HepG2 (cell line): ENCODE data around the gene WDR3. TPM values are rescaled to one million over a fixed set of nuclear protein-coding genes. Genes with fewer than 3 reads are reported as not detected.

ENCODE experiments used
- ATAC-seq: fragments of 200-7000 bp; cut with Tn5 transposase; 3 replicates; pipeline ENCODE4 v1.9.1; 2020; ENCODE audit warnings: mild to moderate bottlenecking, moderate library complexity
- BruUV-seq: library from RNA; stranded (reverse); fragments of 400-500 nt; replicated peaks from 2 replicates; lab custom pipeline; 2021; lab: Mats Ljungman, UMichigan
- CTCF ChIA-PET: fragments of 300-600 bp; formaldehyde crosslinking; extraction: SDS; loops from one replicate; lab custom pipeline; 2021; ENCODE audit warnings: low total read pairs, inconsistent platforms, low intra/inter-chr PET ratio; lab: Yijun Ruan, JAX
- POLR2A ChIA-PET: fragments of 350-600 bp; sonication (Branson Sonifier 250); formaldehyde crosslinking; loops from one replicate; lab custom pipeline; 2020; ENCODE audit warnings: antibody characterized with exemption, inconsistent platforms; lab: Yijun Ruan, JAX
- DNase-seq: peaks from one replicate; pipeline ENCODE4 v3.0.0-alpha.2; 2015; ENCODE audit warnings: low spot score
- FAIRE-seq: peaks from 3 replicates; lab custom pipeline; 2011; peaks lifted over from hg19 to GRCh38; lab: Jason Lieb, UNC
- H2AFZ ChIP-seq: one replicate; pipeline ENCODE4 v1.6.1; 2011; ENCODE audit warnings: low read length, inconsistent platforms
- H3K27ac ChIP-seq: fragments of 300-600 bp; 3 replicates; pipeline ENCODE4 v1.8.0; 2011; ENCODE audit warnings: mixed run types, mild to moderate bottlenecking, mixed read lengths, low read length, inconsistent platforms; ENCODE audit not compliant: insufficient read depth; ENCODE audit errors: extremely low read length
- H3K27me3 ChIP-seq, 2 experiments: fragments of 200-600 bp in 1 of 2; 2 replicates in 1 of 2; 3 replicates in 1 of 2; pipeline versions ENCODE4 v1.6.0 to v1.8.0; 2011; ENCODE audit warnings: low read length in 2 of 2, mild to moderate bottlenecking in 2 of 2, moderate library complexity in 2 of 2, inconsistent platforms in 1 of 2; ENCODE audit not compliant: insufficient read depth in 2 of 2, control insufficient read depth in 1 of 2
- H3K36me3 ChIP-seq, 2 experiments: fragments of 200-600 bp in 1 of 2; replicated peaks in 1 of 2; 2 replicates in 1 of 2; 3 replicates in 1 of 2; pipeline versions ENCODE4 v1.5.1 to v1.8.0; 2011; ENCODE audit warnings: low read length in 2 of 2, inconsistent platforms in 1 of 2; ENCODE audit not compliant: insufficient read depth in 2 of 2, control insufficient read depth in 1 of 2
- H3K4me1 ChIP-seq: 2 replicates; pipeline ENCODE4 v1.5.1; 2012; ENCODE audit warnings: low read length, inconsistent platforms; ENCODE audit not compliant: insufficient read depth
- H3K4me2 ChIP-seq: 2 replicates; pipeline ENCODE4 v1.6.0; 2011; ENCODE audit warnings: low read depth, low read length, inconsistent platforms
- H3K4me3 ChIP-seq, 3 experiments: fragments of 200-600 bp in 1 of 3; sonication (generic), shearing (Covaris generic) in 1 of 3; replicated peaks in 1 of 3; 2 replicates each; pipeline ENCODE4 v1.5.1; 2011 to 2016; ENCODE audit warnings: low read length in 3 of 3, inconsistent platforms in 2 of 3, low read depth in 2 of 3, mild to moderate bottlenecking in 2 of 3, control low read depth in 1 of 3, mixed read lengths in 1 of 3; ENCODE audit not compliant: insufficient read depth in 1 of 3
- H3K79me2 ChIP-seq: one replicate; pipeline ENCODE4 v1.6.1; 2011; ENCODE audit warnings: low read length, inconsistent platforms; ENCODE audit not compliant: insufficient read depth
- H3K9ac ChIP-seq: 2 replicates; pipeline ENCODE4 v1.6.0; 2011; ENCODE audit warnings: mild to moderate bottlenecking, low read depth, low read length, inconsistent platforms; ENCODE audit not compliant: insufficient read depth
- H3K9me3 ChIP-seq: 2 replicates; pipeline ENCODE4 v1.5.1; 2012; ENCODE audit warnings: mild to moderate bottlenecking, low read length
- H4K20me1 ChIP-seq: 2 replicates; pipeline ENCODE4 v1.6.0; 2011; ENCODE audit warnings: inconsistent platforms, mild to moderate bottlenecking, low read length, moderate library complexity; ENCODE audit not compliant: insufficient read depth
- CBX1 ChIP-seq: IDR thresholded peaks from one replicate; pipeline ENCODE4 v1.6.1; 2016; ENCODE audit warnings: antibody characterized with exemption, low read depth
- HNF1B ChIP-seq: sonication (generic); formaldehyde crosslinking; IDR thresholded peaks from 2 replicates; pipeline ENCODE4 v1.5.1; 2020; ENCODE audit warnings: mild to moderate bottlenecking, moderate library complexity, missing genetic modification reagents
- NR0B2 ChIP-seq: sonication (generic); formaldehyde crosslinking; IDR thresholded peaks from 2 replicates; pipeline ENCODE4 v1.4.0; 2020; ENCODE audit warnings: mild to moderate bottlenecking, missing genetic modification reagents
- SIX4 ChIP-seq: sonication (generic); formaldehyde crosslinking; IDR thresholded peaks from 2 replicates; pipeline ENCODE4 v1.4.0; 2020; ENCODE audit warnings: missing genetic modification reagents
- ZBTB2 ChIP-seq: sonication (generic); formaldehyde crosslinking; IDR thresholded peaks from 2 replicates; pipeline ENCODE4 v1.8.0; 2022; ENCODE audit warnings: low read depth, missing genetic modification reagents
- ZBTB21 ChIP-seq: sonication (generic); formaldehyde crosslinking; IDR thresholded peaks from 2 replicates; pipeline ENCODE4 v1.4.0; 2020; ENCODE audit warnings: missing genetic modification reagents
- ZBTB37 ChIP-seq: sonication (generic); formaldehyde crosslinking; IDR thresholded peaks from 2 replicates; pipeline ENCODE4 v1.4.0; 2020; ENCODE audit warnings: mild to moderate bottlenecking, missing genetic modification reagents
- ZBTB7A ChIP-seq: sonication (generic); formaldehyde crosslinking; IDR thresholded peaks from 2 replicates; pipeline ENCODE4 v1.8.0; 2022; ENCODE audit warnings: mild to moderate bottlenecking, missing genetic modification reagents
- ZNF354B ChIP-seq: sonication (generic); formaldehyde crosslinking; IDR thresholded peaks from 2 replicates; pipeline ENCODE4 v1.8.0; 2022; ENCODE audit warnings: mild to moderate bottlenecking, missing genetic modification reagents
- ZNF414 ChIP-seq: sonication (generic); formaldehyde crosslinking; IDR thresholded peaks from 2 replicates; pipeline ENCODE4 v1.5.0; 2020; ENCODE audit warnings: missing genetic modification reagents
- ZNF577 ChIP-seq: sonication (generic); formaldehyde crosslinking; IDR thresholded peaks from 2 replicates; pipeline ENCODE4 v1.4.0; 2020; ENCODE audit warnings: mild to moderate bottlenecking, low read depth, missing genetic modification reagents, borderline replicate concordance
- ZNF660 ChIP-seq: sonication (generic); formaldehyde crosslinking; IDR thresholded peaks from 2 replicates; pipeline ENCODE4 v1.5.1; 2020; ENCODE audit warnings: mild to moderate bottlenecking, low read depth, missing genetic modification reagents, borderline replicate concordance
- ZNF790 ChIP-seq: sonication (generic); formaldehyde crosslinking; IDR thresholded peaks from 2 replicates; pipeline ENCODE4 v1.8.0; 2022; ENCODE audit warnings: missing genetic modification reagents, mild to moderate bottlenecking, borderline replicate concordance
- ZNF850 ChIP-seq: sonication (generic); formaldehyde crosslinking; conservative IDR thresholded peaks from 2 replicates; pipeline ENCODE4 v1.9.0; 2021; ENCODE audit warnings: mild to moderate bottlenecking, missing genetic modification reagents
- WGBS: methylation state at CpG from one replicate; pipeline ENCODE4 v1.1.6; 2017; ENCODE audit warnings: low lambda C conversion rate; 5-methylcytosine and 5-hydroxymethylcytosine counted together
- in situ Hi-C: cut with HindIII; loops from 2 replicates; pipeline ENCODE4 v1.10.0; 2017; ENCODE audit warnings: low pct_unique_long_range_greater_than_20kb; ENCODE audit not compliant: extremely low pct_ligation_motif_present
- intact Hi-C: fragments of 100-400 bp; cut with micrococcal nuclease; formaldehyde crosslinking; loops from one replicate; pipeline ENCODE4 v1.10.0; 2022; ENCODE audit not compliant: unreplicated experiment
- polyA plus RNA-seq, 8 experiments: library from polyadenylated mRNA; depleted of rRNA in 3 of 8; stranded (reverse) in 7 of 8; unstranded in 1 of 8; fragments of >200 nt; fragmentation: Illumina TruSeq in 4 of 8; extraction: Trizol in 4 of 8; gene quantifications; 2 replicates each; pipeline versions ENCODE4 v1.2.1 to v1.2.3, GENCODE V29; 2011 to 2016; ENCODE audit warnings: low read depth in 4 of 8, missing spikeins in 1 of 8, mixed read lengths in 1 of 8; ENCODE audit not compliant: insufficient read depth in 1 of 8
- total RNA-seq, 5 experiments: library from RNA; depleted of rRNA; stranded (reverse); fragments of >200 nt; fragmentation: Illumina TruSeq; extraction: Trizol; gene quantifications; 2 replicates each; pipeline ENCODE4 v1.2.3, GENCODE V29; 2016; ENCODE audit warnings: low read depth in 1 of 5

The WDR3 gene
- total and polyA plus RNA-seq, 2 of the 13 experiments (the other 11 are each of a cell fraction or from before 2014, with no cell fraction given), result 15.9 to 55.5 TPM

GRCh38 chr1:117964290-117965038 lies 34.9 kb downstream of the WDR3 start:
- H3K4me2 ChIP-seq, result no peak overlapping the region
- CTCF ChIA-PET, result no interaction called here
- H3K9me3 ChIP-seq, result no peaks in the 10 kb centered on the region
- no peak overlapping the region for H3K27ac ChIP-seq
- no peak for ATAC-seq
- TF ChIP-seq ZBTB21 (CRISPR knock-in tag) (no peak), ZNF354B (CRISPR knock-in tag) (no peak), CBX1 (no peak), ZNF577 (CRISPR knock-in tag) (no peak), ZNF414 (CRISPR knock-in tag) (no peak), ZBTB37 (no peak), ZBTB7A (CRISPR knock-in tag) (no peak), ZNF660 (CRISPR knock-in tag) (no peak), HNF1B (no peak), NR0B2 (CRISPR knock-in tag) (no peak), ZBTB2 (CRISPR knock-in tag) (no peak), ZNF790 (CRISPR knock-in tag) (no peak), SIX4 (CRISPR knock-in tag) (no peak), ZNF850 (CRISPR knock-in tag) (no peak)
- in situ Hi-C loops (no loop called here), intact Hi-C loops (no loop called here)
- no peak overlapping the region for H3K4me3 ChIP-seq
- no peaks in the 10 kb centered on the region for H3K4me1 ChIP-seq
- H3K79me2 ChIP-seq, result no peaks in the 10 kb centered on the region
- H4K20me1 ChIP-seq, result no peaks in the 10 kb centered on the region
- H2AFZ ChIP-seq, result no peak overlapping the region
- no peak for DNase-seq
- 97% methylated on average over 3 of the region's 3 CpGs for WGBS
- H3K9ac ChIP-seq, result no peak overlapping the region
- H3K36me3 ChIP-seq, result peaks cover 2 to 20% of the 10 kb centered on the region in 2 experiments; a peak in 3 of 5 replicates
- FAIRE-seq, result no peak
- BruUV-seq, result no TSS peak
- H3K27me3 ChIP-seq, result no peaks in the 10 kb centered on the region
- POLR2A ChIA-PET, result no interaction called here
